Measurements from ENCODE around the gene LRRFIP1.
A peak's percentile ranks its signal among the peaks of the same experiment; 100 is the strongest.

LRRFIP1 gene

DNA sequence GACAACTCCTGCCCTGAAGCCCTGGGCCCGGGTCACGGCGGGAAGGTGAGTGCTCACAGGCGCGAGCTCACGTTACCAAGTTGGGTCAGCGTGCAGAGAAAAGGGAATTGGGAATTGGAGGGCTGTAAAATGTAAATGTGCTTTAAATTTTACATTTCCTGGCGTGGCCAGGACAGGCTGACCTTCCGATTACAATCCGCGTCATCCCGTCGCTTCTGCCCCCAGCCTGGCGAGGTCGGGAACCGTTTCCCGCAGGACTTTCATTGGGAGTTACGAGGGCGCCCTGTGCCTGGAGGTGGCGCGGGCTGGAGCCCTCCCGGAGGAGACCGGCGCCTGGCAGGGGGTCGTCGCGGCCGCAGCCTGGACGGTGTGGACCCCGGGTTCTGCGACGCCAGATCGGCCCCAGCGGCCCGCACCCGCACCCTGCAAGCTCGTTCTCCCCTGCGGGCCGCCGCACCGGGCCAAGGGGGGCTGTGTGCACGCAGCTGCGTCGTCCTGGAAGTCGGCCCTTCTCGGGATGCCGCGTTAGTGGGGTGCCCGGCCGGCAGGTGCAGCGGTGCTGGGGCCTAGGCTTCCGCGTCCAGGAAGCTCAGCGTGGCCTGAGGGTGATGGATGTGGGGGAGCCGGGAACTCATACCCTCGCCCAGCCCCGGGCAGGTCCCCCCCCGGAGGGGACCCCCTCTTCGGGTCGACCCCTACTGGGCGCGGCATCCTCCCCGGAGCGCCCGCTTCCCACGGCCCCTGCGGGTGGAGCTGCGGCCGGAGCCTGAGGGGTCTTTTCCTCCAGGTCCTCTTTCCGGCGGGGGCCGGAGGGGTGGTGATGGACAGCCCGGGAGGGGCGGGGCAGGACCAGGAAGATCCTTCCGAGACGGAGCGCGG lies 63.9 kb downstream of the LRRFIP1 start:
- no peak for DNase-seq

DNA sequence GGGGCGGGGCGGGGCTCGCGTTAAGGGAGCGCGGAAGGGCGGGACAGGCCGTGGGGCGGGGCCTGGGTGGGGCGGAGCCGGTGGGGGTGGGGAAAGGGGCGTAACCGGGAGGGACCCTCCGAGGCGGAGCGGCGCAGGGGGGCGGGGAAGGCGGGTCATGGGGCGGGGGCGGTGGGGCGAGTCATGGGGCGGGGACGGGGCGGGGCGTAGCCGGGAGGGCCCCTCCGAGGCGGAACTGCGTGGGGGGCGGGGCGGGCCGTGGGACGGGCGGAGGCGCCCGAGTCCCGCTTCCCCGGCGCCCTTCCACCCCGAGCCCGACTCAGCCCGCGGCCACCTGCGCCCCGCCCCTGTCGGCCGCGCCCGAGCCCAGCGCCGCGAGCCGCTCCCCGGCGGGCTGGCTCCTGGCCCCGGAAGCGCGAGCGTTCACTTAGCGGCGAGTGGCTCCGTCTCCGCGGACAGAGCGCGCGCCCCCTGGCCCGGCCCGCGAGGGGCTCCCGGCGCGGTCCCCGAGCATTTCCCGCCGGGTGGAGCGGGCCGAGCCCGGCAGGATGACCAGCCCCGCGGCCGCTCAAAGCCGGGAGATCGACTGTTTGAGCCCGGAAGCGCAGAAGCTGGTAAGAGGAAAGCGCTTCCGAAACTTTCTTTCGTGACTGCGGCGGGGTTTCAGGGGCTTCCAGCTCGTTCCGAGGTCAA lies 64.7 kb downstream of the LRRFIP1 start:
- peak; percentile 70 for DNase-seq

DNA sequence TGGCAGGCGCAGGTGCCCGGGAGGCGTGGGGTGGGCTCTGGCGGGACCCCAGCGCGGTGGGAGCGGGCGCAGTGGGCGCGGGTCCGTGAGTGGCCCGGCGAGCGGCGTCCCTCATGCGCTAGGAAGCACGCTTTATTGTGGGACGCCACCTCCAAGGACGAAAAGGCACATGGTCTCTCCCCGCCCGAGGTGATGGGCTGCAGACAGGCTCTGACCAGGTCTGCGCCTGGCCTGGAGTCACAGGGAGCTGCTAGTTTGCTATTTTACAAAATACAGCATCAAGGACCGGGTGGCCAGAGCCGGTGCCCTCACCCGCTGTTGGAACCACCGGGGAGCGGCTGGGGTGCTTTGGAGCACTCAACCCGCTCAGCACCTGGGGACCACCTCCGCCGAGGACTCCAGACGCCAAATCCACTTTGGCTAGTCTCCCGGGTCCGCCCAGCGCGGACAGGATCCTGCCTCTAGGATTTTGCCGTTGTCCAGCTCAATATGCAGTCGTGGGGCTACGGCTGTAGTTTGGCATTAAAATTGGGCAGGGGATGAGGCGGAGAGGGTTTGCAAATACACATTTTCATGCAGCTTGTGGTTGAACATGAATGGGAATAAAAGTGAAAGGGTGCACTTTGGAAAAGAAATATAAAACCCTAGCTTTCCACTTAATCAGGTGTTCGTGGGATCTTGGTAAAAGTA lies 65.4 kb downstream of the LRRFIP1 start:
- no peak for DNase-seq

DNA sequence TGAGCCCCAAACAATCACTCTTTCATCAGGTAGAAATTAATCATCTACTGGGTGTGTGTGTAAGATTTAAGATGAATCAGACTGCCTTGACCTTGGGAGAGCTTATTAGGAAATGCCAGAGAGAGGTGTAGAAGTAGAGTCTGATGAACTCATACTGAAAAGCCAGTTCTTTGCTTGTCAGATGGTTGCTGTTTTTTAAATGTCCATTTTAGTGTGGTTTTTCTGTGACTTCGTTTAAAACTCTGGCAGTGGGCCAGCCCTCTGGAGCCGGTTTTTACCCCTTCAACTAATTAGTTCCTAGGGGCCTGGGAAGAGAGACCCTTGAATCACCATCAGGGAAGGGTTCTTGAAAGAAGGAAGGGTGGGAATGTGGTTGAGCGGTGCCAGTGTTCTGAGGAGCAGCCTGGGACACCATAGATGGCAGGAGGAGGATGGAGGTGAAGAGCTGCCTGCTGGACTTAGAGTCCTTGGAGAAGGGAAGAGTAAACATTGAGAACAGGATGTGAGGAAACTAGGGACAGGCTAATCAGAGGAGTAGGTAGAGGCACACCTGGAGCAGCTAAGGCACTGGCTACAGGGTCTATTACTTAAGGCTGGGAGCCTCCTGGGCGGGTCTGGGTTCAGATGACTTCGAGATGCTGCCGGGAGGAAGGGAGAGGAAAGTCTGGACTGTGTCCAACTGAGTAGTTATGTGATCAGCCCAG lies 66.1 kb downstream of the LRRFIP1 start:
- DNase-seq, result no peak

DNA sequence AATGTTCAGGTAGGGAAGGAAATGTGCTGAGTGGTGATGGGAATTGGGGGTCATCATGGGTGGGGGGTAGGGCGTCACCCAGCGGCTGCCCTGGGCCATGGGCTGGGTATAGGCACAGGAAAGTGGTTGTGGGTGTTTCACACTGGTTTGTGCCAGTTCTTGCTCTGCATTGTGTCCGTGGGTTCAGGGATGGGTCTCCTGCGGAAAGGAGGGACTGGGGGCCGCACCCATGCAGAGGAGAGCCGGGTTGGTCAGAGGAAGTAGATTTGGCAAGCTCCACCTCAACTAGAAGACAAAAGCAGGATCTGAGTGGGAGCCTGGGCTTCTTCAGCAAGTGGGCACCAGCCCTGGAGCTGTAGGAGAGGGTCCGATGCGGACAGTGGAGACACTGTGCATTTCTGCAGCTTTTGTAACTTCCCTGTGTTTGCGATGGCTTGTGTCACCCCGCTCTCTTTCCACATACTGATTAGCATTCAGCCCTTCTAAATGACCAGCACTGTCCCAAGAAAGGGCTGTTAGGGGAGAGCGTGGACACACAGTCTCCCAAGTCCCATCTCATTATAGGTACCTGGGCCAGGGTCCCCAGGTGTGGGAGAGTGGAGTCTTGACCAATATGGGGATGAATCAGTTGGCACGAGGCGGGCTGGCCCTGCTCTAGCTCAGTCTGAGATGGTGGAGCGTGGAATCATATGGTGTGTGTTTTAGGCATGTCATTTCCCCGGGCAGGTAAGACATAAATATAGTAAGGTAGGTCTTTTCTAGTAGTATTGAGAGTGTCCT lies 67.2 kb downstream of the LRRFIP1 start:
- DNase-seq, result no peak

DNA sequence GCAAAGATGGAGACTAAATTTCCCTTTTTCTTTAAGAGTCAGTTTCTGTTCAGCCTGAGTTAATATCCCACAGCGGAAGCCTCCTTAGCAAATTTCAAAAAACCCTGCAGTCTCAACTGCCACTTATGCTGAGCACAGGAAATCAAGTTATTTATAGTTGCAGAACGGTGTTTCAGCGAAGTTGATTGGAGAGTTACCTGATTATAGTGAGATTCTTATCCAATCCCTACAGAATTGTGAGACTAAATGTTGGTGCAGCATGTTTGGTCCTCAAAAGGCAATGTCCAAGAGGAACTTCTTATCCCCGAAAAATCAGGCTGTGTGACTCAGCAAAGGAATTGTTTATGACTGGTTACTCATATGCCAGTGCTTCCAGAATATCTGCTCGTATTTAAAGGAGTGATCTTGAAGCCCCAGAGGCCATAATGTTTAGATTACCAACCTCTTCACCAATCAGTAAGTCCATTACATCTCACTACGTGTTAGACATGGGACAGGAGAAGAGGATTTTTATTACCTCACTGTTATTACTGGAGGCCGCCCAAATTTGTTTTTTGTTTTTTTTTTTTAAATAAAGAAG lies 67.9 kb downstream of the LRRFIP1 start:
- no peak for DNase-seq

DNA sequence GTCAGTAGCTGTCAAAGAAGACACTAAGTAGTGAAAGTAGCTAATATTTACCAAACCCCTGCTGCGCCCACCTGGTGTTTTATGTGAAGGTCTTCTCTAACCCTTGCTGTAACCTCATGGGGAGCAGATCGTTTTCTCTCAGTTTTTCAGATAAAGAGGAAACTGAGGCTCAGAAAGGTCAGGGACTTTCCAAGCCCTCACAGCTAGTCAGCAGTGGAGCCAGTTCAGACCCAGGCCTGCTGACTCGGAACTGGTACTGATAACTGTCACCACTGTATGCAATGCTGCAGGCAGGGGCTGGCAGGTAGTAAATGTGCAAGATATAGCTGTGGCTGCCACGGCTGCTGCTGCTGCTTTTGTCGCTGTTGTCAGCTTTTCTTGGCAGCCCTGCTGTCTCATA lies 69.1 kb downstream of the LRRFIP1 start:
- no peak for DNase-seq

DNA sequence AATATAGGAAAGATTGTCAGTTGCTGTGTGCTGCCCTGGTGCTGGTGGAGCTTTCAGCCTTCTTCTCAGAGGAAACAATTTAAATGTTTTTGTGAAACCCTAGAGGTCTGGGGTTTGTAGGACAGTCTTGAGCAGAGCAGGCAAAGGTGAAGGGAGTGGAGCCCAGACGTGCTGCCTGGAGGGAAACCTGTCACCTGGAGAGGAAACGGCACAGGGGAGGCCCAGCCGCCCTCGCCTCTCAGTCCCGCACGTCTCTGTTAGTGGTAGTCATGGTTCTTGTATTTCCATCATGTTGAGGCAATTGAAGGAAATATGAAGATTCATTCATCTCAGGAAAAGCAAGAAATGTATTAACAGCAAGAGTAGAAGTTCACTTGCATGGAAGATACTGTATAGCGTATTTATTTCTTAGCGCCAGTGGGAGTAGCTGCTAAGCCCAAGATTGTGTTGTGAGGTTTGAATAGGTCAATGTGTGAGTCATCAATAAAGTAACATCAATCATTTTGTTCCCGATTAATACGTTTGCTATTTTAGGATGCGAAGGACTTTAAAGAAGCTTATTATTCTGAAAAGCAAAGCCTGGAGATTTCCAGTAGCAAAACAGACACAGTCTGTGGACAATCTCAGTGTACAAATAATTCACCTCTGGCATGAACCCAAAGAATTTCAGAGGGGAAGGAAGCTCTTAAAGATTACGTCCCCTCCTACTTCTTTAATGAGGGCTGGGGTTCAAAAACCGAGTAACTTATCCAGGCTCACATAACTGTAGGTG lies 70.4 kb downstream of the LRRFIP1 start:
- DNase-seq, result no peak

DNA sequence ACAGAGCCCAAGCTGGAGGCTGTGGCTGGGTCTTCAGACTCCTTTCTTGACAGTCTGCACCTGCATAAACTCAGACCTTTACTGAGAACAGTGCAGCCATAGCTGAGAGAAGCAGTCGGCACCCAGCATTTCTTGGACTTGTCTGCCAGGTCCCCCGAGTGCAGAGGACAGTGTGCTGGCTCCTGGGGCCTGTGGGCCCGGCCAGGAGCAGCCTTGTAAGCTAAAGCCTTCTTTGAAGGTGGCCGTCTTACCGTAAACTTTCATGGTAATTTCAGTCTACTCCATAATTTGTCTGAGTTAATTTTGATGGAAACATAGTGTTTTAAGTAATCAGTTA lies 70.9 kb downstream of the LRRFIP1 start:
- no peak for DNase-seq

DNA sequence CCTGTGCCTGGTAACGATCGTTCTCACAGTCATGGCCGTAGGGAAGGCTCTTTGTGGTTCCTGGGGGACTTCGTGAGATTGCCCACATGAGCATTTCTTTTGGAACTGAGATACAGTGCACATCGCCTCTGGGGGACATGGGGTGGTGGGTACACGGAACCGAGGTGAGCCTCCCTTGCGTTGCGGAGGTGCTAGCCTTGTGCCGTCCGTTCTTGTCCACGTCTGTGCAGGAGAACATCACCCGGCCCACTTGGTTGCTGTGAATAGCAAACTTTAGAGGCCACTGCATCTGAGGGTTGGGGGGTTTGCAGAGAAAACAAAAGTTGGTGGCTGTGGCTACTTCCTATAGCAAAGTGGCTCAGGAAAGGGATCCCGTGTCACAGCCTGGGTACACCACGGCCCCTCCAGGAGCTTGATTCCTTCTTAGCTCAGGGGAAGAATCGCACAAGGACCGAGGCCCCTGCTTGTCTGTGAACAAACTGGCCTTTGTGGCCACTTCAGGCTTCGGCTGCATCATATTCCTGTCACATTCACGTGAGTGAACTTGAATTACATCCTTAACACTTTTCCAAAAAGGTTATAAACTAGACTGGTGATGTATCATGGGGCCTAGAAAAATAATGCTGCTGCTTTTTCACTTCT lies 72.6 kb downstream of the LRRFIP1 start:
- DNase-seq, result no peak

DNA sequence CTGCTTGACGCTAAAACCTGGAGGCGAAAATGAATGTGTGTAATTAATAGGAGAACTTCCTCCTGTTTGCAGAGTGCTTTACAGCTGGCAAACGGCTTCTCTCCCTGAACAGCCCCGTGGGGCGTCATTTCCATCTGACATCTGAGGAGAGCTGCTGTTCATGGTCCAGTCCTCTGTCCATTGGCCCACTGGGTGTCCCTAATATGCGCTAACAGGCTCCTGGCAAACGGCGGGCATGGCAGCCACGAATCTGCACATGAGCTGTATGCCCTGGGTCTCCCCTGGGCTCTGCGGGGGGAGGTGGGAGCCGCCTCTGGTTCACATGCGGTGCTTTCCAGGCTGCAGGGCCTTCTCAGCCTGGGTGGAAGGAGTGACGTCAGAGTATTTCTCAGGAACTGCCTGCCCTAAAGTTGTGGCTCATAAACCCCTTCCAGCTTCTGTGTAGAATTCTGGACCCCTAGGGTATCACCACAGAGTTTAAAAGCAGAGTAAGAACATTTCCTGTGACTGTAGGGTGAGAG lies 73.2 kb downstream of the LRRFIP1 start:
- no peak for DNase-seq

DNA sequence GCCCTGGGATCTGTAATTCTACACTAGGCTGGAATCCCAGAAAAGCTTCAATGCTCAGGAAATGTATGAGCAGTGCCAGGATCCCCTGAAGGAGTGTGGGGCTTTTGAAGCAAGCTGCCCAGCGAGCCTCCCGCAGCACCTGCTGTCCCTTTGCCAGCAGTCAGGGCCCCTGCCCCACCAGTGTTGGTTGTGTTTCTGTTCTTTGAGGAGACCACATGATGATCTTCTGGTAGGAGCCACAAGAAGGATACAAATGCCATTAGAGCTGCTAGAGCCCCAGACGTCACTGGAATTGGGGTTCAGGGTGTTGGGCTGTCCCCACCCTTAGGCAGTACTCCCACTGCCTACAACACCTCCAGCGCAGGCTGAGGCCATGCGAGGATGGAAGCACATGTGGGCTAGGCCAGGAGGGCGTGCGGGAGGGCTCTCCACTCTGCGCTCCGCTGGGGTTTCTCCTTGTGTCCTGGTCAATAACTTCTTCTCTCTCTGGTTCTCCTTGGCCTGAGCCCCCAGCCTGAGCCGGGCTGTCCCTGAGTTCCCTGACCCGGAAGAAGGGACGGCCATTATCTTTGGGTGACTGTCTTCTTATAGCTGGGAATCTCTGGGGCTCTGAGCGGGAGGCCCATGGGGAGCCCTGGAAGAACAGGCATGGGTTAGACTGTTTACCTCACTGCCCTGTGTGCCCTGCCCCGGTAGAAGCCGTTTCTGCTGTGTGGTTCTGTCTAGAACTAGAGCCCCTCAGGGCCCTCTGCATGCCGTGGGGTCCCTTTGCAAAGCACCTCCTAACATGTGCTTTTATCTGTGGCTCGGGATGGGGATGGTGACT lies 73.9 kb downstream of the LRRFIP1 start:
- no peak for DNase-seq

DNA sequence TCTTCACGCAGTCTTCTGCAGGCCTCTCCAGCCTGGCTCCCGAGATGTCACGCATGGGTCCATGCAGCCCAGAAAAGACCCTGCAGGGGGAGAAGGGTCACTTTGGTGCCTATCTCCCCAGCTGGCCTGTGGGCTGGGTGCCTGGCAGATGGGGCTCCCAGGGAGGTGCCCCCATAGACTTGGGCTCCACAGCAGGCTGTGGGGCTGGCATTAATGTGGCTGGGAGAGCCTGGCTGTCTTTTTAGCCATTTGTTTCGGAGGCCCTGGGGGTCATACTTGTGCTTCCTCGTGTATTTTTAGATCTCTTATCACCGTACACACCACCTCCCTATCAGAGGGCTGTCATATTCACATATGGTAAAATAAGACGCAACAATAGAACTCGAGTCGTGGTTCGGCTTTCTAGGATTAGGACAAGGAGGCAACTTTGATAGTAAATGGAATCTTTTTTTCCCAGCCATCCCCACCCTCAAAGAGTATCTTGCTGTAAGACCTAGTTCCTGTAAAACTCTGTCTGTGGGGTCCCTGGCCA lies 74.5 kb downstream of the LRRFIP1 start:
- DNase-seq, result no peak

DNA sequence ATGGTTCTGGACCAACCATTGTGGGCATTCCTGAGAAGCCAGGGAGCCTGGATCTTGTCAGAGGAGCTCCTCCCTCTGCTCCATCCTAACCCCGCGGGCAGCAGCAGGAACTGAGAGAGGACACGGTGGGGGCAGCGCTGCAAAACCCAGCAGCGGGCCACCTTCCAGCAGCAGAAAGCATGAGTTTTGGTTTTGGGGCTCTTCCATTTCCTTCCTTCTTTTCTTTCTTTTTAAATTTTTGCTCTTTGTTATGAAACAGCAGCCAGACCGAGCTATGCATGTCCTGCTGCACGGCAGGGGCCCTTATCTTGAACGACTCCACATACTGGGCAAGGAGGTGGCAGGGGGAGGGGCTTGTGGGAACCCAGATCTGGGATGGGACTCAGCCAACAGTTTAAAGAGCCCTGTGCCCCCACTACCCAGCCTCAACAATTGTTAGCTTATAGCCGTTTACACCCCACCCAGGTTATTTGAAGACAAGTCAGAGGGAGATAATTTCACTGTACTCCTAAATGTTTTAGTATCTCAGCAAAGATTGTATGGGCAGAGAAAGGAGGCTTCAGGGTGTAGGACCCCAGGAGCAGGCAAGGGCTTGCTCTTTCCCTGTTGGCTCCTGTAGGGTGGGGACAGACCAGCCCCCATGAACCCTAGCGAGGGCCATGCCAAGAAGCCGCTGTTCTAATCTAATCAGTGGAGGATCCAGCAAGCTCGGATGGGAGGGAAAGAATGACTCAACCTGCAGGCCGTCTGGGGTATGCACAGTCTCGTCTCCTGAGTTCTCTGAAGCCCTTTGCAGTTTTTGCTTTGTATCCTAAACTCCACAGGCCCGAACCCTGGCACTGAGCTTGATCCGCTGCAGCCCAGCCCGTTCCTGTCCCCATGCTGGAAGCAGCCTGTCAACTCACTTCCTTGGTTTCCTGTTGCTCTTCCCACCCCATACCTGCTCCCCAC lies 75.3 kb downstream of the LRRFIP1 start:
- no peak for DNase-seq

DNA sequence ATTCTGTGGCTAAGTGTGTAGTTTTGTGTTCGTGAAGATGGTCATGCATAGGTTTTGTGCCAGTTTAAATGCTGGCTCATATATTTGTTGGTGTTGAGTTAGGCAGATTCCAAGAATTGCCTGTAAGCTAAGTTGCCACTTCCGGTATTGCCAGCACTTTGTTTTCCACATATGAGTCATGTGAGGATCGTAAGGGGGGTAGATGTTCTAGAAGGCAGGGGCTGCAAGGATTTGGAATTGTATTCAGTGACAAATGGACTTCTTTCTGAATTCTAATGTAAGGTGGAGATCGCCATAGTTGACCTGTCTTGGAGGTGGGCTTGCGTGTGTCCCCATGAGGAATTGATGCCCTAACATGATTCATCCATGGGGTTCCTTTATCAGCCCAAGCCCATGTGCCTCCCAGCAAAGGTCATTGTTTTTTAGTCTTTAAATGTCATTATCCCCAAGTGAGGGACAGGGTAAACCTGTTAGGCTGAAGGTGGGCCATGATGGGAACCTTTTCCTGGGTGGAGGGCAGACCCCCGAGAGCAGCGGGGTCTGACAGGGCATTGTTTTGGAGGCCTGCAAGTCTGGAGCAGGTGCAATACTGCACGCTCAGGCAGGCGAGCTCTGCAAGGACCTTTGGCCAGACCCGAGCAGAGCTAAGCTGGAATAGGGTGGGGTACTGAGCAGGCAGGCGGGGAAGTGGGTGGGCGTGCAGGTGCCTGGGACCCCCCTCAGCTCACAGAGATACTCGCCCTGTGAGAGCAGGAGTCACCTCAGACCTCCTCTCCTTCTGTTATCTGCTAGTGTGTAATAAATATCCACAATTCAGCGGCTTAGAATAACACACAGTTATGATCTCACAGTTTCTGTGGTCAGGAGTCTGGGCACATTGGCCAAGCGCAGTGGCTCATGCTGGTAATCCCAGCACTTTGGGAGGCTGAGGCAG lies 77.4 kb downstream of the LRRFIP1 start:
- DNase-seq, result no peak

DNA sequence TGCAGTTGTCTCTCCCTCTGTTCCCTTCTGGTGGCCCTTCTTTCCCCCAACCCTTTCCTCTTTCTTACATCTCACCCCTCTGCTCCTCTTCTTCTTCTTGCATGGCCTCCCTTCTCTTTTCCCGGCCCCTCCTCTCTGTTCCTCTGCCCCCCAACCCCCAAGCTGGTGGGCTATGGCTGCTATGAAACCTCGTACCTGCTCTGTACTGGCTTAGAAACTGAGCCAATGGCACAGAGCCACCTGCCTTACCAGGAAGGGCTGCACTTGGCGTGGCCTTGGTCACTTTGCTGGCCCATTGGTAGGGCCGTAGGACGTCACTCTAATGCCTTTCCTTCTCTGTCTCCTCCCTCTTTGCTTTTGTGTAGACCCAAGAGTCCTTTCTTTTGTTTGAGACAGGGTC lies 78.9 kb downstream of the LRRFIP1 start:
- no peak for DNase-seq

DNA sequence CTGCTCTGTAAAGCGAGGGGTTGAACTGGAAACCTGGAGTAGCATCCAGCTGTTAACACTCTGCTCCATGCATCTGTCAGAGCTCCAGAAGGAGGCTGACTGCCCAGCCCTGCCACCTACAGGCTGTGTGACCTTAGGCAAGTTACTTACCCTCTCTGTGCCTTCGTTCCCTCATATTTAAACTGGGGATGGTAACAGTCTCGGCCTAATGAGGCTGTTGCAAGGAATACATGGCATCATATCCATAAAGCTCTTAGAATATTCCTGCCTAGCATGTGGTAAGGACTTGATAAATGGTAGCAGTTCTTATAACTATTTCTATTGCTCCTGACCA lies 80.6 kb downstream of the LRRFIP1 start:
- no peak for DNase-seq

Data from NCI-H2171 (cell line).